ENCODE results near the gene MIPEP. TPM values are rescaled to one million over a fixed set of nuclear protein-coding genes. Genes with fewer than 3 reads are reported as not detected.

Gene MIPEP
- total and polyA plus RNA-seq, 2 experiments from 2014 or later: 17.1 to 19.8 TPM

- H3K9me2 ChIP-seq (replicated peaks; ENCODE audit: insufficient read depth): no peaks in the 10 kb centered on the region
- no peak overlapping the region for H3K27ac ChIP-seq
- no peaks in the 10 kb centered on the region for H4K20me1 ChIP-seq (ENCODE audit: insufficient read depth, poor library complexity, severe bottlenecking)
- no peaks in the 10 kb centered on the region for H3K79me2 ChIP-seq
- no peaks in the 10 kb centered on the region for H3K36me3 ChIP-seq (replicated peaks; ENCODE audit: insufficient read depth, low read depth)
- H3K27me3 ChIP-seq: no peaks in the 10 kb centered on the region
- 67% methylated on average over 4 of the region's 4 CpGs for WGBS (ENCODE audit: low lambda C conversion rate, missing lambda C conversion rate)
- no peak overlapping the region for H3K4me2 ChIP-seq
- H3K4me1 ChIP-seq (ENCODE audit: insufficient read depth): peaks cover 18% of the 10 kb centered on the region
- H3K4me3 ChIP-seq: no peak overlapping the region
- DNase-seq (ENCODE audit: low spot score): no peak
- TF ChIP-seq CTCF (IDR thresholded peaks at IDR 0.05; ENCODE audit: poor library complexity) (no peak), EZH2 (IDR thresholded peaks at IDR 0.05; ENCODE audit: borderline replicate concordance) (no peak), EZH2phosphoT487 (IDR thresholded peaks at IDR 0.05; ENCODE audit: low read depth, severe bottlenecking, unreplicated experiment) (no peak)
- no peaks in the 10 kb centered on the region for H3K9me3 ChIP-seq (ENCODE audit: low read depth)
- H2AFZ ChIP-seq: no peak overlapping the region
Measured at GRCh38 chr13:23806874-23807526, 82.2 kb downstream of the MIPEP start.

- H3K36me3 ChIP-seq (replicated peaks; ENCODE audit: insufficient read depth, low read depth): no peaks in the 10 kb centered on the region
- H3K4me2 ChIP-seq: no peak overlapping the region
- WGBS (ENCODE audit: low lambda C conversion rate, missing lambda C conversion rate): 92% methylated on average over 1 of the region's 1 CpG
- H4K20me1 ChIP-seq (ENCODE audit: insufficient read depth, poor library complexity, severe bottlenecking): no peaks in the 10 kb centered on the region
- no peak overlapping the region for H3K4me3 ChIP-seq
- H3K27me3 ChIP-seq: no peaks in the 10 kb centered on the region
- TF ChIP-seq EZH2phosphoT487 (IDR thresholded peaks at IDR 0.05; ENCODE audit: low read depth, severe bottlenecking, unreplicated experiment) (no peak), EZH2 (IDR thresholded peaks at IDR 0.05; ENCODE audit: borderline replicate concordance) (no peak), CTCF (IDR thresholded peaks at IDR 0.05; ENCODE audit: poor library complexity) (no peak)
- no peaks in the 10 kb centered on the region for H3K9me2 ChIP-seq (replicated peaks; ENCODE audit: insufficient read depth)
- no peaks in the 10 kb centered on the region for H3K9me3 ChIP-seq (ENCODE audit: low read depth)
- H3K27ac ChIP-seq: no peak overlapping the region
- no peak for DNase-seq (ENCODE audit: low spot score)
- H2AFZ ChIP-seq: no peak overlapping the region
- H3K4me1 ChIP-seq (ENCODE audit: insufficient read depth): peaks cover 9% of the 10 kb centered on the region
- no peaks in the 10 kb centered on the region for H3K79me2 ChIP-seq
Measured at GRCh38 chr13:23805821-23806220, 83.4 kb downstream of the MIPEP start.

- TF ChIP-seq CTCF (IDR thresholded peaks at IDR 0.05; ENCODE audit: poor library complexity) (no peak), EZH2 (IDR thresholded peaks at IDR 0.05; ENCODE audit: borderline replicate concordance) (no peak), EZH2phosphoT487 (IDR thresholded peaks at IDR 0.05; ENCODE audit: low read depth, severe bottlenecking, unreplicated experiment) (no peak)
Measured at GRCh38 chr13:23805122-23805521, 84.1 kb downstream of the MIPEP start.

More at GRCh38 chr13:23805122-23805521, 84.1 kb downstream of the MIPEP start:
- H3K4me3 ChIP-seq: no peak overlapping the region
- no peak overlapping the region for H2AFZ ChIP-seq
- no peak overlapping the region for H3K27ac ChIP-seq
- peaks cover 5% of the 10 kb centered on the region for H3K4me1 ChIP-seq (ENCODE audit: insufficient read depth)
- H3K36me3 ChIP-seq (replicated peaks; ENCODE audit: insufficient read depth, low read depth): no peaks in the 10 kb centered on the region
- no peak for DNase-seq (ENCODE audit: low spot score)
- 76% methylated on average over 5 of the region's 5 CpGs for WGBS (ENCODE audit: low lambda C conversion rate, missing lambda C conversion rate)
- no peaks in the 10 kb centered on the region for H3K27me3 ChIP-seq
- no peaks in the 10 kb centered on the region for H3K9me2 ChIP-seq (replicated peaks; ENCODE audit: insufficient read depth)
- no peaks in the 10 kb centered on the region for H3K79me2 ChIP-seq
- H4K20me1 ChIP-seq (ENCODE audit: insufficient read depth, poor library complexity, severe bottlenecking): no peaks in the 10 kb centered on the region
- H3K9me3 ChIP-seq (ENCODE audit: low read depth): no peaks in the 10 kb centered on the region
- H3K4me2 ChIP-seq: no peak overlapping the region

All from hepatocyte (in vitro differentiated cells).